ENCODE measurements around the gene CD99. TPM values are rescaled to one million over a fixed set of nuclear protein-coding genes. Genes with fewer than 3 reads are reported as not detected.

Gene CD99, protein sequence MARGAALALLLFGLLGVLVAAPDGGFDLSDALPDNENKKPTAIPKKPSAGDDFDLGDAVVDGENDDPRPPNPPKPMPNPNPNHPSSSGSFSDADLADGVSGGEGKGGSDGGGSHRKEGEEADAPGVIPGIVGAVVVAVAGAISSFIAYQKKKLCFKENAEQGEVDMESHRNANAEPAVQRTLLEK
- 267 to 283 TPM (median 281 TPM) in 5 replicates for total RNA-seq (2022; extraction: Qiagen RNA extraction; ENCODE audit: low read depth)

GRCh38 chrX:2690856-2691542 lies at the start of gene CD99:
Gene CD99 (plus strand): TSS chrX:2691295. CDS start chrX:2691361, 66 bp downstream.

GRCh38 chrX:2751874-2752300 lies 60.8 kb downstream of the CD99 start, which contains the start of gene XG:
Gene XG (plus strand): TSS chrX:2752040. CDS start chrX:2752275, 235 bp downstream.

Other genes starting within 250 kb of the CD99 start
- 42.1 to 46.7 TPM (median 44.8 TPM) in 5 replicates for gene DHRSX, start 190.3 kb upstream of the CD99 start, total RNA-seq (2022; extraction: Qiagen RNA extraction; ENCODE audit: low read depth)
- 24.6 to 36.3 TPM (median 33.5 TPM) in 5 replicates for gene ZBED1, start 190.3 kb upstream of the CD99 start, total RNA-seq (2022; extraction: Qiagen RNA extraction; ENCODE audit: low read depth)
- gene XG, start 60.7 kb downstream of the CD99 start, total RNA-seq (2022; extraction: Qiagen RNA extraction; ENCODE audit: low read depth): not detected in 5 replicates
- 3.7 to 4.8 TPM (median 4.0 TPM) in 5 replicates for gene GYG2, start 137.6 kb downstream of the CD99 start, total RNA-seq (2022; extraction: Qiagen RNA extraction; ENCODE audit: low read depth)
- 12.0 to 16.4 TPM (median 13.3 TPM) in 5 replicates for gene ARSD, start 238.0 kb downstream of the CD99 start, total RNA-seq (2022; extraction: Qiagen RNA extraction; ENCODE audit: low read depth)

Measured in A549 treated with ZK216348 at 1 μM for 4 hours (cell line).